NCI-H128 (cell line): ENCODE data around the gene TLK2.

Experiments
- DNase-seq: peaks from one replicate; lab custom pipeline; 2025; ENCODE audit not compliant: unreplicated experiment; lab: John Stamatoyannopoulos, UW

The TLK2 gene

GRCh38 chr17:62653002-62653825 is 174.6 kb downstream of the TLK2 start:
- DNase-seq = peak; percentile 50

DNA sequence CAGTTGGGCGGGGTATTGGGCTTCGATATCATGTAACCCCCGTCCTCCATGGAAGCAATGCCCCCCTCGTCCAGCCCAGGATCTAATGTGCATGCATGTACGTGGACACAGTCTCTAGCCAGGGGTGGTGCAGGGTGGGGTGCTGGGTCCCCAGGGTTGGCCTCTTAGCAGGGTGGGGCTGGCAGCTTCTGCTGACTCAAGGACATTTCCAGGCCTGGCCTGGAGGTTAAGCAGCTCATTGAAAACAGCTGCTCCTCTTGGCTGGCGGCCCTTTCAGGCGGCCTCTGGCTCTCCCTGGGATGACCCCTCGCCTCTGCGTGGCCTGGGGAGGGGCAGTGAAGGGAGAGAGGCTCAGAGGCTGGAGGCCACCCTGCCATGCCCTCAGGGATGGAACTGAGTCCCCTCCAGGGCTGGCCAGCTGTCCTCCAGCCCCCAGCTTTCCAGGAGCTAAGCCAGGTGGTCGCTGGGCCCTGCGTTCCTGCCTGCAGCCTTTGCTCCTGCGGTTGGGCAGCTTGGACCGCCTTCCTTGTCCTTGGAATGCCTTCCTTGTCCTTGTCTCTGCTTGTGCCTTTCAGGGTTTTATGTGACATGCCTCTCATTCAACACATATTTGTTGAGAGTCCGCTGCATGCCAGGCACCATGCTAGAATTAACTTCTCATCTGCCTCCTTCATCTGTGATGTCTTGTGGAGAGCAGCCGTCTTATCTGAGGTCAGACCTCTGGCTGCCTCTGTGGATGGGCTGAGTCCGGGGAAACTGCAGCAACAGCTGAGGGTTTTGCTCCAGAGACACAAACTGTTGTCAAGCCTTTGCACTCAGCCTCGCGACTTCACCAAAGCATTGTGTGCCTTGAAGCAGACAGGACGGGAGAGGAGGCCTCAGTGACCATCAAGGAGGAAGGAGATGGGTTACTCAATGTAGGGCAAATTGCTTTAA is 175.5 kb downstream of the TLK2 start:
- no peak for DNase-seq

GRCh38 chr17:62655656-62656055 is 177.0 kb downstream of the TLK2 start:
- no peak for DNase-seq

DNA sequence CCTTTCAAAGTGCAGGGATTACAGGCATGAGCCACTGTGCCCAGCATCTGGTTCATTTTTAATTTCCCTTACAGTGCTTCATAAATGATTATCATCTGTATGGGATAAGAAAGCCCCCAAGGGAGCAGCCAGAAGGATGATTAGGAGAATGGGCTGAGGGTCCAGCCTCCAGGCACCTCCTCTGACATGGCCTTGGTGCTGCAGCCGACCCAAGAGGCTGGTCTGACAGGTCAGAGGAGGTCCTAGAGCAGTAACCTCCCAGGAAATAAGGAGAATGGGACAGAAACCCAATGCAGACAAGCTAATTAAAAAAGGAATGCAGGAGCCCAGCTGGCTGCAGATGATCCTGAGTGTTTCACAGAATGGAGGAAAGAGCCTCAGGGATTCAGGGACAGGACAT is 177.8 kb downstream of the TLK2 start:
- DNase-seq = no peak

- no peak for DNase-seq
Measured at GRCh38 chr17:62657145-62657665, 178.6 kb downstream of the TLK2 start.

- no peak for DNase-seq
Measured at GRCh38 chr17:62657690-62658089, 179.1 kb downstream of the TLK2 start.

- no peak for DNase-seq
Measured at GRCh38 chr17:62658136-62658920, 179.7 kb downstream of the TLK2 start.

- no peak for DNase-seq
Measured at GRCh38 chr17:62660629-62661118, 182.0 kb downstream of the TLK2 start.

DNA sequence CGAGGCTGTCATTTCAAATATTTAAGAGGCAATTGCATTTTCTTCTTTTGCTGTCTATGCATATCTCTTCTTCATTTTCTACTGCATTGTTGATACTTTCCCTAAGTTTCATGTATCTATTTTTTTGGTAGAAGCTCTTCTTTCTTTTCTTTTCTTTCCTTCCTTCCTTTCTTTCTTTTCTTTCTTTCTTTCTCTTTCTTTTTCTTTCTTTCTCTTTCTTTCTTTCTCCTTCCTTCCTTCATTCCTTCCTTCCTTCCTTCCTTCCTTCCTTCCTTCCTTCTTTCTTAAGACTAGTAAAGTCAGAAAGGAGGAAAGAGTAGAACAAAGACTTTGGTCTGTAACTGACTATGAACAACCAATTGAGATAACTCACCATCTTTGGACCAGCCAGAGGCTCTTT is 182.7 kb downstream of the TLK2 start:
- no peak for DNase-seq

DNA sequence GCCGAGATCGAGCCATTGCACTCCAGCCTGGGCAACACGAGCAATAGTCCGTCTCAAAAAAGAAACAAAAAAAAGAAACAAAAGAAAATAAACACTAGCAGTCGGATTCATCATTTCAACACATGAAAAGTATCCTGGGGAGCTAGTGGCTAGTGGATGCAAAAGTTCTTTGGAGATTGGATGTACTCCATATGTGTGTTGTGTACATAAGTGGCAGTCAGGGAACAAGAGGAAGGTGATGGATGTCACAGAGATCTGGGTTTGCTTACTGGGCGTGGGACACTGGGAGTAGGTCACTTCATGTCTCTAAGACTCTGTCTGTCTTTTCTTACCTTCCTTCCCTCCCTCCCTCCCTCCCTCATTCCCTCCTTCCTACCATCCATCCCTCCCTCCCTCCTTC is 184.2 kb downstream of the TLK2 start:
- no peak for DNase-seq
